Activated CD4-positive, alpha-beta T cell treated with anti-CD3 and anti-CD28 coated beads, Interleukin-2, amount 10 ng/mL, durations not matched to agents 7 days and 5 days (primary cell): ENCODE data around the gene SNED1. TPM values are rescaled to one million over a fixed set of nuclear protein-coding genes. Genes with fewer than 3 reads are reported as not detected.

ENCODE experiments used
- CTCF ChIA-PET: fragments of 350-600 bp; sonication (Branson Sonifier 250); formaldehyde crosslinking; loops from one replicate; lab custom pipeline; 2021; ENCODE audit warnings: antibody characterized with exemption; lab: Charles Lee
- POLR2A ChIA-PET: fragments of 350-600 bp; sonication (Branson Sonifier 250); formaldehyde crosslinking; loops from one replicate; lab custom pipeline; 2021; ENCODE audit warnings: antibody characterized with exemption; lab: Charles Lee
- DNase-seq: peaks from one replicate; pipeline ENCODE4 v3.0.0-alpha.2; 2020
- H3K27ac Mint-ChIP-seq: one replicate; pipeline ENCODE4 v1.8.0; 2021; ENCODE audit warnings: mild to moderate bottlenecking, moderate library complexity, mixed read lengths
- H3K27me3 Mint-ChIP-seq: one replicate; pipeline ENCODE4 v1.8.0; 2021; ENCODE audit warnings: mixed read lengths
- H3K36me3 Mint-ChIP-seq: one replicate; pipeline ENCODE4 v1.8.0; 2021; ENCODE audit warnings: low read depth, mixed read lengths
- H3K4me1 Mint-ChIP-seq: one replicate; pipeline ENCODE4 v1.8.0; 2021; ENCODE audit warnings: mixed read lengths
- H3K4me3 Mint-ChIP-seq: one replicate; pipeline ENCODE4 v1.8.0; 2021; ENCODE audit warnings: mild to moderate bottlenecking, moderate library complexity, mixed read lengths
- H3K9me3 Mint-ChIP-seq: one replicate; pipeline ENCODE4 v1.8.0; 2021; ENCODE audit warnings: mixed read lengths
- total RNA-seq, 2 experiments: library from RNA; stranded (reverse); gene quantifications; one replicate each; pipeline ENCODE4 v1.2.3, GENCODE V29; 2021

The SNED1 gene
- total RNA-seq, 2 experiments from 2014 or later: 6.1 to 8.6 TPM

- ChIA-PET CTCF (interaction anchor here (0.6 to 1.4 kb wide), 3 partner anchors 19 to 87 kb away, joined by 3 to 4 read pairs (median 3); partner anchors contain the start of gene PASK), POLR2A (no interaction called here)
- Mint-ChIP-seq H3K9me3 (no peaks in the 10 kb centered on the region), H3K27me3 (no peaks in the 10 kb centered on the region), H3K36me3 (peaks cover 21% of the 10 kb centered on the region), H3K4me3 (no peak overlapping the region), H3K27ac (no peak overlapping the region), H3K4me1 (peaks cover 17% of the 10 kb centered on the region)
- DNase-seq: no peak
Observed at GRCh38 chr2:241130316-241130715, 131.9 kb downstream of the SNED1 start.

DNA sequence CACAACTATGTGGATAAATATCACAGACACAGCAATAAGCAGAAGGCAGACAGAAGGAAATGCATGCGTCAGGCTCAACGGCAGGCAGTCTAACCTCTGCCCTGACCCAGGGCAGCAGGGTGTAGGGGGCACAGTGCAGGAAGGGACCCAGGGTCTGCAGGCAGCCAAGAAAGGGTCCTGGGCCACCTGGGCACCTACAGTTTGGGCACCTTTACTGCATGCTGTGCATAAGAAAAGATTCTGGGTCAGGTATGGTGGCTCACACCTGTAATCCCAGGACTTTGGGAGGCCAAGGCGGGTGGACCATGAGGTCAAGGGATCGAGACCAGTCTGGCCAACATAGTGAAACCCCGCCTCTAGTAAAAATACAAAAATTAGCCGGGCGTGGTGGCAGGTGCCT lies 133.1 kb downstream of the SNED1 start:
- H3K27ac Mint-ChIP-seq: no peak overlapping the region
- POLR2A ChIA-PET: no interaction called here
- no peaks in the 10 kb centered on the region for H3K9me3 Mint-ChIP-seq
- CTCF ChIA-PET: no interaction called here
- DNase-seq: no peak
- H3K4me3 Mint-ChIP-seq: no peak overlapping the region
- peaks cover 17% of the 10 kb centered on the region for H3K4me1 Mint-ChIP-seq
- H3K36me3 Mint-ChIP-seq: peaks cover 25% of the 10 kb centered on the region
- no peaks in the 10 kb centered on the region for H3K27me3 Mint-ChIP-seq

DNA sequence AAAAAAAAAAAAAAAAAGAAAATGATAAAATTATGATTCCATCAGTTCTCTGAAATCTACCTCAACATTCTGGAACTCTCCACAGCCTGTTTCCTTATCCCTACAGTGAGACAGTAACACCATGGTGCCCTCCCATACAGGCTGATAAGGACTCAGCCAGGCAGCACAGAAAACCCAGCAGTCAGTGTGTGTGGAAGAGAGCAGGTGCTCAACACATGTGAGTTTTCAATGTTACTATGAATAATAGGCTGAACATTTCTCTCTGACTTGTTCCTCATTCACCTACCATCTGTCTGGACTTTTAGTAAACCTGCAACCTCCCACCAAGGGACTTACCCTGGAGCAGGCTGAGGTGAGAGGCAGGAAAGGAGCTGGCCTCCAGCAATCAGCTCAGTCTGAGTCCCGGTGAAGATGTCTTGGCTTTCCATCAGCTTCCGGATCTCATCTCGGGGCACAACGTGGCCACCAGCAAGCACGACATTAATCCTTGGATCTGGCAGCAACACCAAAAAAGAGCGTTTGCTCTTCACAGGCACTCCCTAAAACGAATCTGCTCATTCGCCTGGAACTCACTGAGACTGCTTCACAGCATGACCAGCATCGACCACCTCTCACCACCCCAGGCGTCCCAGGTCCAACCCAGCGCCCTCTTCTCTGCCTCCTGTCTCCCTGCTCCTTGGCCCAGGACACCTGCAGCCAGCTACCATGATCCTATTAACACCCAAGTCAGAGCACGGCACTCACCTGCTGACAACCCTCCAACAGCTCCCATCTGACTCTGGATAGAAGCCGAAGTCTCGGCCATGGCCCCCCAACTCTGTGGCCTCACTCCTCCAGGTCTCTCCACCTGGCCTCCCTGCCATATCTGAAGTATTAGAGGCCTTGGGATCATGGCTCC lies 134.4 kb downstream of the SNED1 start:
- no peak for DNase-seq
- ChIA-PET POLR2A (no interaction called here), CTCF (interaction anchor here (0.6 to 0.7 kb wide), 2 partner anchors 13 to 452 kb away, joined by 3 to 4 read pairs; no protein-coding TSS in a partner anchor)
- Mint-ChIP-seq H3K27ac (no peak overlapping the region), H3K27me3 (no peaks in the 10 kb centered on the region), H3K4me1 (peaks cover 10% of the 10 kb centered on the region), H3K4me3 (no peak overlapping the region), H3K36me3 (peaks cover 25% of the 10 kb centered on the region), H3K9me3 (no peaks in the 10 kb centered on the region)

DNA sequence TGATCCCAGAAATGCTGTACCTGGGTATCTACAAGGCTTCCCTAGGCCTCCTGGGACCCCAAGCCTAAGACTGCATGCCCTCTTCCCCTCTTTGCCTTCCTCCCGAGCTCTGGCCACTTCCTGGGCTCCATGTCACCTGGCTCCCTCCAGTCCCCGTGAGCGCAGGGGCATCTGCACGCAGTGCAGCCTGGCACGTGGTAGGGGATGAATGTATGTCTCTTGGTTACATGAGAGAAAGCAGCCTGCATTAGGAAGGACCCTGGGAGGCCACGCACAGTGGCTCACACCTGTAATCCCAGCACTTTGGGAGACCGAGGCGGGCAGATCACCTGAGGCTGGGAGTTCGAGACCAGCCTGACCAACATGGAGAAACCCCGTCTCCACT lies 135.0 kb downstream of the SNED1 start:
- CTCF ChIA-PET: interaction anchor here (0.7 kb wide), 1 partner anchor 12 kb away, joined by 3 read pairs; no protein-coding TSS in a partner anchor
- POLR2A ChIA-PET: no interaction called here
- Mint-ChIP-seq H3K36me3 (peaks cover 27% of the 10 kb centered on the region), H3K4me1 (peaks cover 4% of the 10 kb centered on the region), H3K27ac (no peak overlapping the region), H3K4me3 (no peak overlapping the region), H3K27me3 (no peaks in the 10 kb centered on the region), H3K9me3 (no peaks in the 10 kb centered on the region)
- DNase-seq: no peak

DNA sequence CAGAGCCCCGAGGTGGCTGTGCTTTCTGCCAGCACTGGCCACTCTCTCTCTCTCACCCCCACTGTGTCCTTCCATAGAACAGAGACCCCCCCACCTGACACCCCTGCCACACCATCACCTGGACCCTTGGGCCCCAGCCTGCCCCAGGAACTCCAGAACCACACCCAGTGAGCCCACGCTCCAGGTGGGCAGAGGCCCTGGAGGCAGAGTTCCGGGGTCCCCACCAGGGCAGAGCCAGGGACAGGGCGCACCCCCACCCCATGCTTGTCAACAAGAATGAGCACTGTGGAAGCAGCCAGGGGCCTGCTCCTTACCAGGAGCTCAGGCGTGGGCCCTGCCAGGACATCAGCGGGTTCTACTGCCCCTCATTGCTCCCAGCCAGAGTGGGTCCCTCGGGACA lies 136.3 kb downstream of the SNED1 start:
- Mint-ChIP-seq H3K27ac (no peak overlapping the region), H3K27me3 (no peaks in the 10 kb centered on the region), H3K36me3 (peaks cover 27% of the 10 kb centered on the region), H3K4me3 (no peak overlapping the region), H3K4me1 (no peaks in the 10 kb centered on the region), H3K9me3 (no peaks in the 10 kb centered on the region)
- ChIA-PET POLR2A (no interaction called here), CTCF (interaction anchor here (0.8 kb wide), 1 partner anchor 30 kb away, joined by 4 read pairs; no protein-coding TSS in a partner anchor)
- no peak for DNase-seq

DNA sequence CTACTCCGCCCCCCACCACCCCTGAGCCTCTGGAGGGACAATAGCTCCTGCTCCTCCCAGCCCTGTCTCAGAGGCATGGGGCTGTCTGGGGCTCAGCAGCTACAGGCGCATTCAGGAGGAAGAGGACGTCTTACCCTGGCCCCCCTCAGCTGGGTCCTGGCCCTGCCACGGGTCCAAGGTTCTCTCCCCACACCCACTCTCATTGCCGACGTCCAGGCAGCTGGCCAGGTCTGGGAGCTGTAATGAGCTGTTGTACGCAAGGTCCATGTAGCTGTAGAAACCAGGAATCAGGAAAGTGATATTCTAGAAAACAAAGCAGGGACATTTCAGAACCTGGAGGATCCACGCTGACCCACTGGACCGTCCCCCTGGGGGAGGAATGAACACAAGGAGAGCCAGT lies 137.3 kb downstream of the SNED1 start:
- Mint-ChIP-seq H3K4me1 (no peaks in the 10 kb centered on the region), H3K36me3 (peaks cover 21% of the 10 kb centered on the region), H3K4me3 (no peak overlapping the region), H3K9me3 (no peaks in the 10 kb centered on the region), H3K27me3 (no peaks in the 10 kb centered on the region), H3K27ac (no peak overlapping the region)
- CTCF ChIA-PET: interaction anchor here (0.6 to 1.5 kb wide), 3 partner anchors 10 to 33 kb away, joined by 3 to 4 read pairs (median 4); no protein-coding TSS in a partner anchor
- no peak for DNase-seq
- POLR2A ChIA-PET: interaction anchor here (0.7 kb wide), 1 partner anchor 14 kb away, joined by 3 read pairs; the partner anchor contains the start of gene PASK

DNA sequence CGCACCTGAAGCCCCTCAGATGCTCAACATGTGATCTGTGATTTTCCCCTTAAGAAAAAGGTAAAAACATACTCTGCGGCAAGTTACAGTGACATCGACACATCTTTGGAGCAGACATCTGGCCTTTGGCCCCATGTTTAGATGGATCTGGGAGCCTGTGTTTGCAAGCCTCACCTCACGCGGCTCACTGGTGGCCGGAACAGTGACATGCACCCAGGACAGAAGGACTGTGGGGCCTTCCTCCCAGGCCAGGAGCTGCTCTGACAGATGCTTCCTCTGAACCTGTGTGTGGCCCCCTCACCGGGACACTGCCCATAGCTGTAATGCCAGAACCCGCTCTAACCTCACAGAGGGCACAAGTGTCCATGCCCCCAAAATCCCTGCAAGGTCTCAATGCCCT lies 137.8 kb downstream of the SNED1 start:
- Mint-ChIP-seq H3K9me3 (no peaks in the 10 kb centered on the region), H3K27me3 (no peaks in the 10 kb centered on the region), H3K4me3 (no peak overlapping the region), H3K4me1 (no peaks in the 10 kb centered on the region), H3K27ac (no peak overlapping the region), H3K36me3 (peaks cover 20% of the 10 kb centered on the region)
- ChIA-PET CTCF (interaction anchor here (0.6 to 1.5 kb wide), 4 partner anchors 11 to 153 kb away, joined by 3 to 4 read pairs (median 3); partner anchors contain the start of gene PASK), POLR2A (no interaction called here)
- no peak for DNase-seq

DNA sequence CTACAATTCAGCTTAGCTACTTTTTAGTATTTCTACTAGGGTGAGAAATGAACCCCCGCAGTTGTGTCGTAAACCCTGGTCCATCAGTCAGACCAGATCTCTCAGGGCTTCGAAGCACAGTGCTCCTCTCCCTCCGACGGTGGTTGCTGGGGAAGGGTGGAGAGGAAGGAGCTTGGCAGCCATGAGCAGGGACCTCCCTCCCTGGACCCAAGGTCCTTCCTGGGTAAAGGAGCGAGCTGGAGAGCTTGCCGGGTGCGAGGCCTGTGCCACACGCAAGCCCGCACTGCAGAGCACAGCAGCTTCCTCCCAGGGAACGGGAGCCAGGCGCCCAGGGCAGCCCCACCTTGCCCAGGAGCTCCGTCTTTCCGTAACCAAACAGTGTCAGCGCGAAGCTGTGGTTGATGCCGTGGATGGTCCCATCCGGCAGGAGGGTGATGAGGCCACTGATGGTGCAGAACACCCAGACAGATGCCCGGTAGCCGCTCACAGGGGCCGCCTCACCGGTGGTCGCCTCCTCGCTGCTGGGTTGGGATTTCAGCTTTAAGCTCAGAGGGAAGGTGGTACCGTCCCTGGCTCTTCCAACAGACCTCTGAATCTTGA lies 138.3 kb downstream of the SNED1 start:
- H3K4me1 Mint-ChIP-seq: no peaks in the 10 kb centered on the region
- no peaks in the 10 kb centered on the region for H3K9me3 Mint-ChIP-seq
- ChIA-PET CTCF (interaction anchor here (1.1 to 1.5 kb wide), 3 partner anchors 13 to 153 kb away, joined by 3 read pairs; partner anchors contain the start of gene PASK), POLR2A (interaction anchor here (0.6 kb wide), 1 partner anchor 186 kb away, joined by 3 read pairs; no protein-coding TSS in a partner anchor)
- DNase-seq: no peak
- H3K27me3 Mint-ChIP-seq: no peaks in the 10 kb centered on the region
- no peak overlapping the region for H3K27ac Mint-ChIP-seq
- peaks cover 24% of the 10 kb centered on the region for H3K36me3 Mint-ChIP-seq
- H3K4me3 Mint-ChIP-seq: no peak overlapping the region

DNA sequence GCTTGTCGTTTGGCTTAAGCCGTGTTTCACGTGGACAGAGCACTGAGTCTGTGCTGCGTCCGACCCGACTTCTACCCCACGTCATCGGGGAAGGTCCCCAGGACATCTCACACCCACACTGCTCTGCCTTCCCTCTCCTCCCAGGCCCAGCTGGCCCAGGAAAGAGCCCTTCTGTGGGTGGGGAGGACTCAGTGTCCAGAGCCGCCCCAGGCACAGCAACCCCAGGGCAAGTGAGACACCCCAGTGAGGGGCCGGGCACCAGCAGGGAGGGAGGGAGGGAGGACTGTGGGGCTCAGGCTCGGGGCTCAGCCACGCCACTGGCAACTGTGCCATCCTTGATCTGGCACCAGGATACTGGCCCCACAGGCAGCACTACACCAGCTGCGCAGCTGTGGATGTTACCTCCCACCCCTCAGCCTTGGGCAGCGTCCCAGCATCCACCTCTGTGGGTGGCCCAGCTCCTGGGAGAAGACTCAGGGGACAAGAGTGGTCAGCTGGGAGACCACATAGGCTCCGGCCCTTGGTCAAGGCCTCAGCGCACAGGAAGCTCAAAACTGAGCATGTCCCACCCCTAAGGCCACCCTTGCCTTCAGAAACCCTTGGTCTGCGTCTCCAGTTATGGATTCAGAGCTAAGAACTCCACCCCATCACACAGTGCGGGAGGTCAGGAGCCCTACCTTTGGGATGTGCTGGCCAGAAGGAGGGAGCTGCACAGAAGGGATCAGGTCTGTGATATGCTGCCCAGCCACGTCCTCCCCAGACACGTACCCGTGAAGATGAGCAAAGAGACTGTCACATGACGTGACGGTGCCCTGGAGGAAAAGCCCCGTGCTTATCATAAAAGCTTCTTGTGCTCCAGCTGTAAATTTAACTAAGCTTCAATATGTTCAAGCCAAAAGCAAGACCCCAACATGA lies 139.1 kb downstream of the SNED1 start:
- Mint-ChIP-seq H3K36me3 (peaks cover 26% of the 10 kb centered on the region), H3K27me3 (no peaks in the 10 kb centered on the region), H3K4me1 (no peaks in the 10 kb centered on the region), H3K27ac (no peak overlapping the region), H3K4me3 (no peak overlapping the region), H3K9me3 (no peaks in the 10 kb centered on the region)
- DNase-seq: no peak
- POLR2A ChIA-PET: interaction anchor here (0.6 kb wide), 1 partner anchor 185 kb away, joined by 3 read pairs; no protein-coding TSS in a partner anchor
- CTCF ChIA-PET: interaction anchor here (1.1 to 1.5 kb wide), 3 partner anchors 12 to 154 kb away, joined by 3 read pairs; partner anchors contain the start of gene PASK

DNA sequence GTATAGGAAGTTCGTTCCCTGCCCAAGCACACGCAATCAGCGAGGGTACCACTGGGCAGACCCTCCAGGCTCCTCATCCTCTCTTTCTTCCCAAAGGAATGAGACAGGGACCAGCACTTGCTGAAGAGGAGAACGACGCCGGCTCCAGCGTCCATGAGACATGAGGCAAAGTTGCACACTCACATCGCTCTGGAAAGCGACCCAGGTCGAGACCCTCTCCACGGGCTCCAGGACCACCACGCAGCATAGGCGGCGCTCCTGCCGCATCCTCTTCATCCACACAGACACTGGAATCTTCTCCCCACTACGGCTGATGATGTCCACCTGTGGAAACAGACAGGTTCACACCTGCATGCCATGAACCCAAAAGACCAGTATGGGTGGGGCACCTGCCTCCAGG lies 140.1 kb downstream of the SNED1 start:
- POLR2A ChIA-PET: no interaction called here
- no peak overlapping the region for H3K4me3 Mint-ChIP-seq
- no peaks in the 10 kb centered on the region for H3K27me3 Mint-ChIP-seq
- H3K36me3 Mint-ChIP-seq: peaks cover 22% of the 10 kb centered on the region
- no peak for DNase-seq
- no peaks in the 10 kb centered on the region for H3K4me1 Mint-ChIP-seq
- H3K27ac Mint-ChIP-seq: no peak overlapping the region
- CTCF ChIA-PET: no interaction called here
- no peaks in the 10 kb centered on the region for H3K9me3 Mint-ChIP-seq

GRCh38 chr2:241139531-241140444 lies 141.4 kb downstream of the SNED1 start:
- no peak for DNase-seq
- no peak overlapping the region for H3K4me3 Mint-ChIP-seq
- ChIA-PET POLR2A (no interaction called here), CTCF (interaction anchor here (0.8 kb wide), 1 partner anchor 129 kb away, joined by 4 read pairs; no protein-coding TSS in a partner anchor)
- no peaks in the 10 kb centered on the region for H3K9me3 Mint-ChIP-seq
- H3K4me1 Mint-ChIP-seq: no peaks in the 10 kb centered on the region
- peaks cover 22% of the 10 kb centered on the region for H3K36me3 Mint-ChIP-seq
- H3K27ac Mint-ChIP-seq: no peak overlapping the region
- no peaks in the 10 kb centered on the region for H3K27me3 Mint-ChIP-seq
